GM19043 (cell line): ENCODE results near the gene NFKB1.
A peak's percentile ranks its signal among the peaks of the same experiment; 100 is the strongest.

Experiments used
- ATAC-seq: cut with Tn5 transposase; IDR thresholded peaks from one replicate; pipeline ENCODE4 v1.9.1; 2021; ENCODE audit warnings: low read depth; ENCODE audit not compliant: unreplicated experiment

NFKB1 gene

DNA sequence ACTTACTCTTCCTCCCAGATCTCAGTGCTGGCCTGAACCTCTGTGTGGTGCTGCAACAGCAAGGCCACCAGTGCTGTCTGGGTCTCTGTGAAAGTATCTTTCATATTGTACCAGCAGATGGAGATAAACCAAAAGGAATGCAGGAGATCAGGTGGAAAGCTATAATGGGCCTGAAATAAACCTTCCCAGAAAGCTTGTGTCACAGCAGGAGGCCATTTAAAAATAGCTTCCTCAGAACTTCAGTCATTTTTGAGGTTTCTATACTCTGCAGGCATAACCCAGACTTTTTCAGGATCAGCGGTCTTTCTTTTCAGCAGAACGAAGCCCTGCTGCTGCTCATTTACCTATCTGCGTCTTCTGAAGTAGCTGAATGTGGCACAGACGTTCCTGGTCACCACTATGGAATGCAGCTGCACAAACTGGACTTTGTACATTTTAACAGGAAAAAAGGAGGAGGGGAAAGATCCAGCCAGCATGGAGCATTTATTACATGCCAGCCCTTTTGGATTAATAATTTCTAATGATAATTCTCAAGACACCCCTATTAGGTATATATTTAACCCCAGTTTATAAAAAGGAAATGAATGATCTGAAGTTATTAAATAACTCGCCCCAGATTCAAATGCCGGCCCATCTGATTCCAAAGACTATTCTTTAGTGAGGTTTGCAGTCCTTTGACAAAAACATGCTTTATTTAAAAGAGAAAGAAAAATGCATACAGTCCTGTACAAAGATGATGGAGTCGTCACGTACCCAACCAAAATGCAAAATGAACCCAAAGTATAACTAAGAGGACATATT is 119.7 kb downstream of the NFKB1 start:
- peak; percentile 43 for ATAC-seq

DNA sequence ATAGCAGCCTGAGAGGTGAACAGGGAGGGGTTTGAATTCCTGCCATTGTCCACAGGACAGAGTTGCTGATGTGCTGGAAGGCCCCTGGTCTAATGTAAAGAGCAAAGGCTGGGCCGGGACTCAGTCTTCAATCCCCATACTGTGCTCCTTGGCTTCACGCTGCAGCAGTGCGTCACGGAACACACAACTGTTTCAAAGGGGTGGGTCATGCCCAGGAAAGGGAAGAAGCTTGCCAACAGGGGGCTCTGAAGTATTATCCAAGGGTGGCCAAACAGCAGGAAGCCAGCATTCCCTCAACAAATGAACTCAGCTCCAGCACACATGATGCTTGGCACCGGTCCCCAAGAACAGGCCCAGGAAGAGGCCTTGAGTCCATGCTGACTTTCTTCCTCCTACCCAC is 122.5 kb downstream of the NFKB1 start:
- no peak for ATAC-seq

GRCh38 chr4:102624505-102624904 is 123.3 kb downstream of the NFKB1 start:
- no peak for ATAC-seq

- ATAC-seq = peak; percentile 96
Measured at GRCh38 chr4:102625232-102625930, 124.2 kb downstream of the NFKB1 start.

GRCh38 chr4:102627831-102628523 is 126.8 kb downstream of the NFKB1 start:
- ATAC-seq = no peak

- ATAC-seq = no peak
Measured at GRCh38 chr4:102629673-102630072, 128.5 kb downstream of the NFKB1 start.

- ATAC-seq = no peak
Measured at GRCh38 chr4:102631616-102632015, 130.5 kb downstream of the NFKB1 start.

DNA sequence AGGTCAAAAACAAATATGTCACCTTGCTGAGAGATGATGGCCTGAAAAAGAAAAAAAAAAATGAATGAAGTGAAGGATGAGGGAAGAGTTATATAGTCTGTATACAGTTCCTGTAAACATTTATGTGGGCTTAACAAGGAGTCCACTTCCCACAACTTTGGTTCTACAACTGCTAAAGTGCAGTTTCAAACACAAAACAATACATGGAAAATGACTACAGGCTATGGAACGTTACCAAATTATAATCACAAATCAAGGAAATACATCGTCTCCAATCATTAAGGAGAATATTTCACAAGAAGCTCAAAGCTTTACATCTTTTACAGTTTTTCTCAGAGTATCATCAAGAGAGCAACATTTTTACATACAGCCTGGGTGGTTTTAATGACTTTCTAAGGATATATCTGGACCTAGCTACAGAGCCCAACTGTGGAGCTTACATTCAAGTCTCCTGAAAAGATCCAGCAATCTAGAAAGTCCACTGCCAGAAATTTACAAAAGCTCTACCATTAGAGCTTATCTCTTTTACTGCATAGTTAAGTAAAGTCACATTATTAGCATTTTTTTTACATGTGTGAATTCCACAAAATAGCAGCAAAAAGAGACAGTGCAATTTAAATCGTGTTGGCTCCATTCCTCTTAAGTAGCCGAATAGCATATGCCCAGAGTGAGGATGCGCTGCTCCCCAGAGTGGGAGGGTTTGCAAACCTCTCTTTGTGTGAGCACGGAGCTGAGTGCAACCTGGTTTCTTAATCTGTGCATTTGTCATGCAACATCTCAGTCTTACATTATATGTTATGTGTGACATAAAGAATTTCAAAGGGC is 131.3 kb downstream of the NFKB1 start:
- ATAC-seq = no peak

GRCh38 chr4:102633100-102633499 is 131.9 kb downstream of the NFKB1 start:
- ATAC-seq = no peak

DNA sequence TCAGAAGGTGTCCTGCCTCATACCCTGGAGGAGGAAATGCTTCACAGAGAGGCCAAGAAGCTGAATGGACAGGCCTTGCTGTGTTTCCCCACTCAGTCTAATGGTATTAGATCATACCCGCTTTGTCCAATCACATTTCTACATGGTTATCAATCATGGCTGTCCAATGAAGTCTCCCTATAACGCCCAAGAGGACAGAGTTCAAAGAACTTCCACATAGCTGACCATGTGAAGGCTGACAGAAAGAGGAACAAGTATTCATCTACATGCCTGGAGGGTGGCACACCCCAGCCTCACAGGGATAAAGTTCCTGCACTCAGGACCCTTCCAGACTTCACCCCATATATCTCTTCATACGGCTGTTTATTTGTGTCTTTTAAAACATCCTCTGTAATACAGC is 136.2 kb downstream of the NFKB1 start:
- no peak for ATAC-seq

GRCh38 chr4:102638621-102639020 is 137.5 kb downstream of the NFKB1 start:
- ATAC-seq = no peak

- ATAC-seq = no peak
Measured at GRCh38 chr4:102639598-102639997, 138.4 kb downstream of the NFKB1 start.

DNA sequence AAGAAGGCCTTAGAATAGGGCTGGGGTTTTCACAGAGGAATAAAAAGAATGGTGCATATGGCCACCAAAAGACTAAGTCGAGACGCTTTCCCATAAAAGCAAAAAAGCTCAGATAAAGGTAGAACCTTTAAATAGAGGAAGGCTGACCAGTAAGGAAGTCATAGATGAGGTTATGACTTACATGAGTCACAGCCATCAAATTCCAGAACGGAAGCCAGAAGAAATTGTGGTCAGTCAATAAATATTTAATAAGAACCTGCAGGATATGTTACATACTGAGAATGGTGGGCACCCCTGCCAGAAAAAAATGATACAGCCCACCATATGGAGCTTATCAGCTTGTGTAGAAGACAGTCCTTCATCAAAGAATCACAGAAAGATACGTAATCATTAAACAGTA is 139.5 kb downstream of the NFKB1 start:
- no peak for ATAC-seq

- ATAC-seq = no peak
Measured at GRCh38 chr4:102641793-102642192, 140.6 kb downstream of the NFKB1 start.

- no peak for ATAC-seq
Measured at GRCh38 chr4:102642631-102643298, 141.6 kb downstream of the NFKB1 start.

DNA sequence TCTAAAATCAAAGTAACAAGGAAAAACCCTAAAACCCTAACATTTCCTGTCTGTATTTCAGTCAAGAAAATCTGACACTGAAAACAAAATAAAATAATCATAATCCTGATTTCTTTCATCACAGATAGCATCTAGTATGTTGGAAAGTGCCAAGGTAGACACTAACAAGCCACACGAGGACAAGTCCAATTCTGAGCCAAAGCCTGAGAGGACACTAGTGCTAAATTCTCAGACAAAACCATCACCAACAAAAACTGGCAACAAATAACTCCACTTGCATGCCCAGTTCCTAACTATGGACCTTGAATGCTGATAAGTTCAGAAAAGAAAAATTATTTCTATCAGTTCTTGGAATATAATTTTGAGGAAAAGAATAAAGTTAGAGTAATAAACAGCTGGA is 146.0 kb downstream of the NFKB1 start:
- ATAC-seq = no peak

DNA sequence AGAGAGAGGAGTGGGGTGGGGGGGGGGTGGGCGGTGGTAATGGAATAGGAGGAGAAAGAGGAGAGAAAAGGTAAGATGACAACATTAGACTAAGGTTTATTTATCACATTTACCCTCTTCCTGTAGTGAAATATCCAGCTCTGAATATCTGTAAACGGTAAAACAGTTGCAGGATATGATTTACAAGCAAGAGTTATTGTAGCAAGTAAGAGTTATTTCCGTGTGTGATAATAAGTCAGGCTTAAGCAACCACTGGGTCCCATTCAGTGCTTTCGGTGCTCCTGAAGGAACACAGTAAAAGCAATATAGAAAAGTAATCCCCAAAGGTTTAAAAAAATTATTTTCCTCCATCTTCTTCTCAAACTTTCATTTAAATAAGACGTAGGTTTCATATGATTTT is 156.0 kb downstream of the NFKB1 start:
- no peak for ATAC-seq

DNA sequence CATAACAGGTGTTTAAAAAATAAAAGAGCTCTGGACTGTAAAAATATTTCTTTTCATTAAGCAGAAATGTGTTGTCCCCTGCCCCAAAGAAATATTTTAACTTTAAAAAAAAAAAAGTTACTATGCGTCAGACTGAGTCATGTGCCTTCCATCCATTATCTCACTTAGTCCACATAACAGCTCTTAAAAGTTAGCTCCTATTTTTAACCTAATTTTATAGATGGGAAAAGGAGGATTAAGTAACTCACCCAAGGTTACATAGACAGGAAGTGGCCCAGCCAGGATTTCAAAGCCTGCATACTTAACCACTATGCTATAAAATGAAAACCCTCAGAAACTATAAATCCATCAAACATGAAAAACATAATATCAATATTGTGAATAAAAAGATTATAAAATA is 161.9 kb downstream of the NFKB1 start:
- ATAC-seq = no peak

DNA sequence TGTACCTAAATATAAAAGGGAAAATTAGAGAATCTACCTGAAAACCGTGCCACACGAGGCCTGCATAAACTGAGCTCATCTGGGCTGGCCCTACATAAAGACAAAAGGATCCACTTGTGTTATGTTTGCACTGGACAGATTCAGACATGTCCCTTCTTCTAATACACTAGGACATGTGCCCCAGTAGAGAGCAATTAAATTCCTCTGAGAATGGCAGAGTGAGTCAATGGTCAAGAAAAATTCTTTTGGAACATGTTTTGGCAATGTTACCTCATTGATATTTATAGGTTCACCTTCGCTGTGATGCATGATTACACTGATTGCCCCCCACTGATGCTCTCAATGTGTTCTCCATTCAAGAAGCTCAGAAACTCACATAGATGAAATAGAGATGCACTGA is 164.4 kb downstream of the NFKB1 start:
- no peak for ATAC-seq
